Urinary bladder (tissue), 4 donors: ENCODE measurements around the gene VSIG10L. TPM values are rescaled to one million over a fixed set of nuclear protein-coding genes. Genes with fewer than 3 reads are reported as not detected.

Source experiments
- DNase-seq: peaks from one replicate; pipeline ENCODE4 v3.0.0-alpha.2; 2015; ENCODE audit errors: extremely low spot score
- H3K27ac ChIP-seq: one replicate; pipeline ENCODE4 v1.5.1; 2013; ENCODE audit warnings: low read depth, mild to moderate bottlenecking, moderate library complexity
- H3K36me3 ChIP-seq: one replicate; pipeline ENCODE4 v1.6.1; 2013; ENCODE audit warnings: mild to moderate bottlenecking, moderate library complexity; ENCODE audit not compliant: insufficient read depth
- H3K4me1 ChIP-seq: one replicate; pipeline ENCODE4 v1.6.1; 2013; ENCODE audit warnings: mild to moderate bottlenecking, moderate library complexity; ENCODE audit not compliant: insufficient read depth
- H3K4me3 ChIP-seq: one replicate; pipeline ENCODE4 v1.5.1; 2013; ENCODE audit warnings: low read depth, low read length
- WGBS: extraction: QIAGEN DNeasy Blood & Tissue Kit; methylation state at CpG from one replicate; pipeline ENCODE4 v1.1.7; 2013; 5-methylcytosine and 5-hydroxymethylcytosine counted together
- polyA plus RNA-seq: library from polyadenylated mRNA; stranded (reverse); fragments of 200-250 nt; gene quantifications from one replicate; pipeline ENCODE4 v1.2.3, GENCODE V29; 2013
- total RNA-seq: library from RNA; depleted of rRNA; stranded (reverse); fragments of >200 nt; gene quantifications from one replicate; pipeline ENCODE4 v1.2.3, GENCODE V29; 2014
- donor health status: healthy with polysubstance abuse.
- donor health status: healthy.

The VSIG10L gene
- total and polyA plus RNA-seq, 2 donors = 0.74 to 3.7 TPM

DNA sequence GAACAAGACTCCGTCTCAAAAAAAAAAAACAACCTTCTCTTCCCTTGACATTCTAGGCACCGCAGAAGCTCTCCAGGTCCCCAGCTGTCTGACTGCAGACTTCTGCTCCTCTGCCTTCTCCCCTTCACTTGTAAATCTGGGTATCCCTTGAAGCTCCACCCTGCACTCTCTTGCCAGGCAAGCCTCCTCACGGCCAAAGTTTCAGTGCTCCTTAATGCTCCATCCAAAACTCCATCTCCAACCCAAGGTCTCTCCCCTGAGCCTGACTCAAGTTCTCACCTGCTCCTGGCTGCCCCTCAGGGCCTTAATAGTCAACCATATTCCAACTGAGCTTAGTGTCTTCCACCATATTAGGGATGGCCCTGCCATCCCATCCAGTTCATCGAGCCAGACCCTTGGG, 28.3 kb upstream of the VSIG10L start:
- no peaks in the 10 kb centered on the region for H3K36me3 ChIP-seq
- no peak for DNase-seq
- no peak overlapping the region for H3K4me3 ChIP-seq
- peaks cover 1% of the 10 kb centered on the region for H3K4me1 ChIP-seq
- H3K27ac ChIP-seq = no peak overlapping the region
- WGBS = 62% methylated on average over 4 of the region's 4 CpGs

DNA sequence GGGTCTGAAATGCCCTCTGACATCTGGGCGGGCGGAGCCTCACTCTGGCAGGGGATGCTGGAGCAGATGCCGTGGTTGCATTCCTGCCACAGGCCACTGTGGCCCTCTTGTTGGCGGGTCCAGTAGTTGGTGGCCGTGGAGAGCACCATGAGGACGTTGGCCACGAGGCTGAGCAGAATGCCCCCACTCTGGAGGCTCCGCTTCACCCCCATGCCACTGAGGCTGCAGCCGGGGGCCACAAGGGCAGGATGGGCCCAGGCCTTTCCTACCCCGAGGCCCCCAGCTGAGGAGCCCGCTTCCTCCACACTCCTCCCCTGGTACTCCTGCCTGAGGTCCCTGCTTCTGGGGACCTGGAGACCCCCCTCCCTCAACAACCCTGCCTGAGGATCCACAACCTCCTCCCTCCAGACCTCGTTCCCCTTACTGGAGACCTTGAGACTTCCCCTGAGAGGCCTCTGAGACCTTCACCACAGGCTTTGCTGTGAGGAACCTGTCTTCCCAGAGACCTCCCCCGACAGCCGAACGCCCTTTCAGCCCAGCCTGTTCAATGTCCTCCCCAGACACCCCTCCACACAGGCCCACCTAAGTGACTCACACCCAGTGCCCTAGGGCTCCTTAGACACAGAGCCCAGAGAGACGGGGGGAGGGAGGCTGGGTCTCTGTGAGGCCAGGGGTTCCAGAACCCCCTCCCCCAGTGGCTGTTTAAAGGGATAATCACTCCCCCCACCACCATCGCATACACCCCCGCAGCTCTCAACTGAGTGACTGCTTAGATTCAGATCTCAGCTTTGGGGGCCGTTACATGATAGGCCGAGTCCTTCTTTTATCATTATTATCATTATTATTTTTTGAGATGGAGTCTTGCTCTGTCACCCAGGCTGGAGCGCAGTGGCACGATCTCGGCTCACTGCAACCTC, 26.7 kb upstream of the VSIG10L start, which contains the start of gene CLDND2:
Gene CLDND2, minus strand, starts transcription at position 638 of the 917 bp plus-strand sequence. Its CDS starts 426 bp downstream, at position 212.
- Histone ChIP-seq H3K36me3 (no peaks in the 10 kb centered on the region), H3K27ac (peak within 1 kb of the TSS; percentile 19), H3K4me1 (peaks cover 2% of the 10 kb centered on the region), H3K4me3 (peak within 1 kb of the TSS; percentile 45)
- no peak for DNase-seq
- 57% methylated on average over 23 of the region's 23 CpGs for WGBS

DNA sequence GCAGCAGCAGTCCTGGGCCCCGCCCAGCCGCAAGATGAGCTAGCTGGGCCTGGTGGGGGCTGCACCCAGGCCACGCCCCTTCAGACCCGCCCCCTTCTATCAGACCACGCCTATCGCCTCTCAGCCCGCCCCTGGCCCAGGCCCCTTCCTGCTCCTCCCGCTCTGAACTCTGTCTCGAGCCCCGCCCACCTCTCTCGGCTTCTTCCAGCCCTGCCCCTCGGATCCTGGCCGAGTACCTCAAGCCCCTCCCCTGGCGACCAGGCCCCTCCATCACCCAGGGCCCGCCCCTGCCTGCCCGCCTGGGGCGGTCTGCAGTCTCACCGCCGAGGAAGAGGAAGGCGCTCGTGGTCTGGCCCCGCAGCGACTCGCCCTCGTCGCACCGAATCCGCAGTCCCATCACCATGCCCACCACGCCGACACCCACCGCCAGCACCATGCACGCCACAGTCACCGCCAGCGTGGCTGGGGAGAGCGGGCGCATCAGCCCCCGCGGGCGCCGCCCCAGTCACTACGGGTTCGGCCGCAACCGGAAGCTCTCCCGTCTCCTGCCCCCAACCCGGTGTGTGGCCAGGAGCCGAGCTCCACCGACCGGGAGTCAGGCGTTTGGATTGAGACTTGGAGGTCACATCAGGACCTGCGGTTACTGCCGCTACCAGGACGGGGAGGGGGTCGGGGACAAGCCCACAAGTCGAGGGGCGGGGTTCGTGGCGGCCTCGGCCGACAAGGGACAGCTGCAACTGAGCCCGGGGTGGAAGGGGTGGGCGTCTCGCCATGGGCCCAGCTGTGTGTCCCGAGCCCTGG, 25.8 kb upstream of the VSIG10L start:
- WGBS = under 1% methylated on average over 64 of the region's 64 CpGs
- no peaks in the 10 kb centered on the region for H3K36me3 ChIP-seq
- peak overlapping the region; percentile 89 for H3K27ac ChIP-seq
- peaks cover 2% of the 10 kb centered on the region for H3K4me1 ChIP-seq
- DNase-seq = peak; percentile 97
- peak overlapping the region; percentile 60 for H3K4me3 ChIP-seq

DNA sequence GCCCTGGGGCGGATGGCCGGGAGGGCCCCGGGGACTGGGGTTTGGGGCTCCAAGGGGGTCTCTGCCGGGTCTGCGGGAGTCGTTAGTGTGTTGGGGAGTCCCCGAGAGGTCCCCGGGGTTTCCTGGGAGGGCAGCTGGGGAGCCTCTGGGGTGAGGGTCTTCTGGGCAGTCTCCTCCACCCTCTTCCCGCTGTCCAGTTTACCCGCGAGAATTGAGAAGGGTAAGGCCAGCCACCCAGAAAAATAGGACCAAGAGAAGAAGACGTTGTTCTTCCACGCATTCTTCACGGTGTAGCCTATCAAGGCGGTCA, 25.3 kb upstream of the VSIG10L start:
- peak overlapping the region; percentile 89 for H3K27ac ChIP-seq
- H3K4me3 ChIP-seq = peak overlapping the region; percentile 60
- WGBS = under 1% methylated on average over 15 of the region's 15 CpGs
- H3K4me1 ChIP-seq = peaks cover 2% of the 10 kb centered on the region
- no peaks in the 10 kb centered on the region for H3K36me3 ChIP-seq
- DNase-seq = no peak

DNA sequence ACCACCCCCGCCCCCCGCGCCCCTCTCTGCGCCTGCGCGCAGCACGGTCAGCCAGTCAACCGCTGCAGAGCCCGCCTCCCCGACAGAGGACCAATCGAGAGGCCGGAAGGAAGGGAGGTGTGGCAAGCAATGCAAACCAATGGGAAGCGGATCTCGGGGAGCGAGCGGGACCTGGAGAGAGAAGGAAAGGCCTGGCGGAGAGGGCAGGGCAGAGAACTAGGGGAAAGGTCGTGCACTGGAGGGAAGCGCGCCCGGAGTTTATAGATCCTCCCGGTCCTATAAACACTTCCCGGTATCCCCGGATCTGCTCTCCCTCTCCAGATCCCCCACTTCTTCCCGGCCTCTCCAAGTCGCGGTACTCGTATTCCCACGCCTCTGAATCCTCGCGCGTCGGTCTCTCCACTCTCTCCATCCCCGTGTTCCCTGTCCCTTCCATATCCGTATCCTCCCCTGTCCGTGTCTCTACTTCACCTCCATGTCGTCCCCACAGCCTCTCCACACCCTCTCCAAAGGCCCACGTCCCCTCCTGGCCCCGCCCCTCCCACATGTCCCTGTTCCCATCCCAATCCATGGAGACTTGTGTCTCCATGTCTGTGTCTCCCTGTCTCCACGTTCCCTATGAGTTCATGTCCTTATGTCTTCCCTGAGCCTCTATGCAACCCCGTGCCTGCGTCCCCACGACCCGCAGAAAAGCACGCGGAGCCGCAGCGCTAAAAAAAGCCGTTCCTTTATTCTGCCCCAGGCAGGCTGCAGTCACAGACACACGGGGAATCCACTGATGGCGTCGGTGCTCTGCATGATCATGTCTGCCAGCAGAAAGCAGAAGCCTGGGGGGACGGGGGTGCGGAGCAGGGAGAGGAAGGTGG, 24.7 kb upstream of the VSIG10L start:
- peak; percentile 98 for DNase-seq
- H3K4me1 ChIP-seq = peaks cover 2% of the 10 kb centered on the region
- peak overlapping the region; percentile 77 for H3K4me3 ChIP-seq
- no peaks in the 10 kb centered on the region for H3K36me3 ChIP-seq
- peak overlapping the region; percentile 89 for H3K27ac ChIP-seq
- WGBS = under 1% methylated on average over 54 of the region's 54 CpGs

DNA sequence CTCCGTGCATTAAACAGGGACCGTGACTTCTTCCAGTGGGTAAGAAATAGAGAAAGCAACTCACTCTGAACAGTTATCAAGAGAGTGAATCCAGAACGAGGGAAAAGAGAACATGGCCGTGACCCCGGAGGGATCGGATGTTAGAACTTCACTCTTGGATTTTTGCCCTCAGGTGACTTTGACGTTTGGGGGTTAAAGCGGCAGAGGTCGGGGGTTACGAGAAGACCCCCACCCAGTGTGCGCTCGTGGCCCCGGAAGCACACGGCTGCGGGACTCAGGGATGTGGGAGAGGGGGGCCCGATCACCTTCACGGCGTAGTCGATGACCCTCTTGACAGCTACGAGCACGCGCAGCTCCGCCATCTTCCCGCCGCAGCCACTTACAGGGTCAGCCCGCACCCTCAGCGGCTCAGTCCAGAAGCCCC, 24.0 kb upstream of the VSIG10L start, which contains the start of gene ETFB:
Gene ETFB, minus strand, starts transcription at position 424 of the 424 bp plus-strand sequence. Its CDS starts 62 bp downstream, at position 362.
- under 1% methylated on average over 27 of the region's 27 CpGs for WGBS
- no peak for DNase-seq
- H3K4me1 ChIP-seq = peaks cover 2% of the 10 kb centered on the region
- H3K4me3 ChIP-seq = peak within 1 kb of the TSS; percentile 77
- H3K27ac ChIP-seq = peak within 1 kb of the TSS; percentile 92
- no peaks in the 10 kb centered on the region for H3K36me3 ChIP-seq

DNA sequence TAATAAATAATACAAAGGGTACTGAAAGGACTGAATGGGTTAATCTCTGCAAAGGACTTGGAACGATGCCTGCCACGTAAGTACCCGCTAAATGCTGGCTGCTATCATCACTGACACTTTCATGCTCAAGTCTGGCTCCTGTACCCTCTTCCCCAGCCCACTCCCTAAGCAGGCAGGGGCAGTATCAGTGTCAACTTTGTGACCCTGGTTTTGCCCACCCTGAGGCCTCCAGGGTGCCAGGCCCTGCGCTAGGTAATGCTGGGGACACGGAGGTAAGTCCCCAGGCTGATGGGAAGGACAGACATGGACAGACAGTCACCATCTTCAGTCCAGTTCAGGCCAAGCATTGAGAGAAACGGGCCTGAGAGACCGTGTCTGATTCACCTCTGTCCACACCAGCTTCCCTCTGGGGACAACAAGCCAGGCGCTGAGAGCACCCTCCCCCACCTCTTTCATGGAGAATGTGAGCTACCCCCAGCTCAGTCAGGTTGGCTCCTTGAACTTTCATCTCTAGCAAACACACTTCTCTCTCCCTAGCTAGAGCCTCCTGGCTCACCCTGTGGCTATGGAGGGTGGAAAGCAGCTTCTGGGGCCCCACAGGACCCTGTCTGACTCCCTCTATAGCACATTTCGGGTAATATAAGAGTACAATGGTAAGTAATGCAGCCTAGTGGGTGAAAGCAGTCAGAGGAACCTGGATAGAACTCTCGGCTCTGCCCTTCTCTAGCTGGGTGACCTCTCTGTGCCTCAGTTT, 23.4 kb upstream of the VSIG10L start:
- no peak overlapping the region for H3K27ac ChIP-seq
- peaks cover 2% of the 10 kb centered on the region for H3K4me1 ChIP-seq
- no peaks in the 10 kb centered on the region for H3K36me3 ChIP-seq
- 17% methylated on average over 10 of the region's 10 CpGs for WGBS
- peak overlapping the region; percentile 77 for H3K4me3 ChIP-seq
- no peak for DNase-seq

DNA sequence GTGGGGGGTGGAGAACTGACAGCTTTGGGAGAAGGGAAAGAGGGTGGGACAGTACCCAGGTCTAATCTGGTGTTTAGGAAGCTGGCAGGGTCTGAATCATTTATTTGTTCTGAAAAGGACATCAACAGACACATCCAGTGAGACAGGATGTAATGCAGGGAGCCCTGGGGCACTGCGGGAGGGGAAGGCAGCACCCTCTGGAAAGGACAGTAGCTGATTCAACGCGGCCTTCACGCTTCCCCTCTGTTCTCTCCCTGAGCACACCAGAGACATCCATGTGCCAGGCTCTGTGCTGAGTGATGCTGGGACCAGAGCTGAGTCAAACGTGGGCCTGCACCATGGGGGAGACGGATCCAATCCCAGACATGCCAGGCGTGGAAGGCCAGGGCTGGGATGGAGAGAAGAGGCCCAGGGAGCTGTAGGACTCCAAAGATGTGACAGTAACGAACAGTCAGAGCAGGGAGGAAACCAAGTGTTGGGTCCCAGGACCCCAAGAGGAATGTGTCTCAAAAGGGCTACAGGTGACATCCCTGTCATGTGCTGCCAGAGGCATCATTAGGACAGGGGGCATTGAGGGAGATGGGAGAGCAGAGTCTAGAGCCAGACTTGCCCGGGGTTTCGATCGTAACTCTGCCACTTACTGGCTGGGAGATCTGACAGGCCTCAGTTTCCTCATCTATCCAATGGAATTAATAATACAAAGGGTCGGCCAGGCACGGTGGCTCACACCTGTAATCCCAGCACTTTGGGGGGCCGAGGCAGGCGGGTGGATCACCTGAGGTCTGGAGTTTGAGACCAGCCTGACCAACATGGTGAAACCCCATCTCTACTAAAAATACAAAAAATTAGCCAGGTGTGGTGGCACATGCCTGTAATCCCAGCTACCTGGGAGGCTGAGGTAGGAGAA, 22.5 kb upstream of the VSIG10L start:
- 81% methylated on average over 15 of the region's 15 CpGs for whole genome bisulfite sequencing
- Histone ChIP-seq H3K36me3 (no peaks in the 10 kb centered on the region), H3K27ac (no peak overlapping the region), H3K4me1 (peaks cover 2% of the 10 kb centered on the region), H3K4me3 (no peak overlapping the region)
- no peak for DNase-seq

DNA sequence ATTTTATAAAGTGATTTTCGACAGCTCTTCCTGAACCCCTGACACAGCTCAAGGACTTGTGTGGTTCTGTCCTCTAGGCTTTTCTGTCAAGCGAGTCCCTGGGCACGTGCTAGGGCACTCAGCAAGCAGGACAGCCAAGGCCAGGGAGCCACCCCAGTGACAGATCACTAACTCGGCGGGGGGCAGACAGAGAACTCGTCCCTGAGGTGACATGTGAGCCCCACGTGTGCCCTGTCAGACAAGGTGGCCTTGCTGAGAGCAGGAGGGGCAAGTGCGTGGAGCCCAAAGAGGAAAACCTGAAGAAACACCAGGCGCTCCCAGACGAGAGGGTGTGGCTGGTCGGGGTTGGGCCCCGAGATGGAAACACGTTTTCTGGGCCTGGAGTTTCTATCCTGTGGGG, 19.3 kb upstream of the VSIG10L start:
- no peak overlapping the region for H3K4me3 ChIP-seq
- H3K36me3 ChIP-seq = no peaks in the 10 kb centered on the region
- H3K4me1 ChIP-seq = peaks cover 2% of the 10 kb centered on the region
- no peak overlapping the region for H3K27ac ChIP-seq
- DNase-seq = no peak
- WGBS = 88% methylated on average over 13 of the region's 13 CpGs

DNA sequence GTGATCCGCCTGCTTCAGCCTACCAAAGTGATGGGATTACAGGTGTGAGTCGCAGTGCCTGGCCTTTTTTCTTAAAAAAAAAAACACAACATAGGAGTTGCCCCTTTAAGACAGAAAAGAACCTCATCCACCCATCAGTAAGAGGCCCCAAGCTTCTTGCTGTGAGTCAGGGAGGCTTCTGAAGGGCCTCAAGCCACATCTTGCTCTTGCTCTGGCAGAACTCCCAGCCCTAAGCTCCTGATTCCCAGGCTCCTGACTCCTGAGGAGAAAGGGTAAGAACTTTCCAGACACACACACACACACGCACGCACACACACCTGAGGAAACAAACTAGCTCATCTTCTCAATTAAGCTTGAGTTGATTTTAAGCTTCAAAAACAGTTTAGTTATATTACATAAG, 17.4 kb upstream of the VSIG10L start:
- WGBS = 80% methylated on average over 4 of the region's 4 CpGs
- Histone ChIP-seq H3K27ac (no peak overlapping the region), H3K4me1 (no peaks in the 10 kb centered on the region), H3K36me3 (no peaks in the 10 kb centered on the region), H3K4me3 (no peak overlapping the region)
- no peak for DNase-seq

DNA sequence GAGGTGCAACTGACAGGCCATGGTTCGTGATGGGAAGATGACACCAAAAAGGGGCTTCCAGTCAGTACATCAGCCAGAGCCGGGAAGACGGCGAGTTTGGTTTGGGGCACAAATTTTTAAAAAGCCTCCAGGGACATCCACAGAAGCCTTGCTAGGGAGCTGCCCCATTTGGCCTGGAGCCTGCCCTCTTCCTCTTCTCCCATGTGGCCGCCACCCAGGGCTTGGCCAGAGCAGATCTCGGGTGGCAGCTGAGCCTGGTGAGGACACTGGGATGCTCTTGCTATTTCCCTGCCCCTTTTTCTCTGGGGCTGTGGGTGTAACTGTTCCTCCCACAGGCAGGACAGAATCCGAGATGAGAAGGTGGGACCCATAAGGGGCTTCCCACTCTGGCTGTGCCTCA, 16.0 kb upstream of the VSIG10L start:
- no peak overlapping the region for H3K4me3 ChIP-seq
- H3K4me1 ChIP-seq = no peaks in the 10 kb centered on the region
- DNase-seq = no peak
- H3K27ac ChIP-seq = no peak overlapping the region
- no peaks in the 10 kb centered on the region for H3K36me3 ChIP-seq
- 86% methylated on average over 7 of the region's 7 CpGs for WGBS
